ENCODE measurements around the gene PRKAG3.
"Not testable (repeated sequence)": the region's sequence is repeated elsewhere in the genome, so short reads cannot be mapped to it uniquely, and the experiment has no call there.

Gene PRKAG3

DNA sequence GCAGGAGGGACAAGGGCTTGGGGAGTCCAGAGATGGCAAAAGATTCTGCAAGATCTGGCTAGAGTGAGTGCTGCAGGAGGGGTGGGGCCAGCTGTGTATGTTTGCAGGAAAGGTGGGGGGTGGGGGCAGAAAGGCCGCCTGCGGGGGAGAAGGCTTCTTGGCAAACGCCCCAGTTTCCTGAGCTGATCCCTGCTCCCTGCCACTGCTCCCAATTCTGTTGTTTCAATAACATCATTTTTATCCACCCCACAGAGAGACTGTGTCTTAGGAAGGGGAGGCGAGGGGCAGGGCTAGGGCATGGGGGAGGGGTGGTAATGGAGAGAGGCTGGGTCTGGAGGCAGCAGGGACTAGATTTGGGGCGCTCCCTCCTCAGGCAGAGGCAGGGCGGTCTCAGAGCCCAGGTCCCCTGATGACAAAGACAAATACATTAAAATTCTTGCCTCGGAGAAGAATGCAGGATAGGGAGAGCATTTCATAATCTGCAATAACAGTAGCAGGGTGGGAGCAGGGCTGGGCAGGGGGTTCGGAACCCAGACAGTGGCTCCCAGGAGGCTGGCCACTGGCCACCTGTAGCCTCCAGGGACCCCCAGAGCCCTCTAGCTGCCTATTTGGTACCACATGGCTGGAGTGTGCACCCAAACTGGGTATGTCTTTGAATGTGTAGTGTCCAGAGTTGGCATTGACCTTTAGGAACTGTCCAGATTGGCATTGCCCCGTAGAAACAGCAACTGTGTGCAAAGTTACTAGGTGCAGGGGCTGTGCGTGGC is 26.0 kb upstream of the PRKAG3 start:
- Histone ChIP-seq H3K36me3 (replicated peaks) (no peaks in the 10 kb centered on the region), H3K27me3 (ENCODE audit: low read depth) (peaks cover 31% of the 10 kb centered on the region), H3K9me3 (no peaks in the 10 kb centered on the region), H3K4me3 (no peak overlapping the region), H3K4me1 (peaks cover 7% of the 10 kb centered on the region)
- peak in 1 of 2 experiments; percentile 42 for DNase-seq (ENCODE audit: low spot score in 2 of 2)
- in situ Hi-C loops (cut with MboI; ENCODE audit: low sequenced_read_pairs), result no loop called here

DNA sequence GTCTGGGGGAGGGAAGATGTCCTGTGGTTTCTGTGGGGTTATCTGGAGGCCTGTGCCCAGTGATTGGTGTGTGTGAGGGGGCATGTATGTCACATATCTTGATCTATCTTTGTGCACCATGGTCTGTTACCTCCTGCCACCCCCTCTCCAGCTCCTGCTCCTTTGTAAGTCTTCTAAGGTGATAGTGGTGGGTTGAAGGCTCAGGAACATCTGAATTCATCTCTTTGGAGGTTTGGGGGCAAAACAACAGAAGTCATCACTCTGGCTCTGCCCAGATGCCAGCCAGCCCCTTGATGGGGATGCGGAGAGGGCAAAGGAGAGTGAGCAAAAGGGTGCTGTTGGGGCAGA is 25.3 kb upstream of the PRKAG3 start:
- H3K27me3 ChIP-seq (ENCODE audit: low read depth), result peaks cover 31% of the 10 kb centered on the region

GRCh38 chr2:218856167-218856895 is 24.7 kb upstream of the PRKAG3 start:
- Histone ChIP-seq H3K4me3 (no peak overlapping the region), H3K27me3 (ENCODE audit: low read depth) (peaks cover 29% of the 10 kb centered on the region), H3K9me3 (no peaks in the 10 kb centered on the region), H3K4me1 (peaks cover 7% of the 10 kb centered on the region), H3K36me3 (replicated peaks) (no peaks in the 10 kb centered on the region)
- in situ Hi-C loops (cut with MboI; ENCODE audit: low sequenced_read_pairs), result no loop called here
- no peak for DNase-seq (ENCODE audit: low spot score in 2 of 2)

More for the DNA sequence above, 25.3 kb upstream of the PRKAG3 start:
- Histone ChIP-seq H3K4me1 (peaks cover 7% of the 10 kb centered on the region), H3K4me3 (no peak overlapping the region), H3K36me3 (replicated peaks) (no peaks in the 10 kb centered on the region), H3K9me3 (no peaks in the 10 kb centered on the region)
- DNase-seq (ENCODE audit: low spot score in 2 of 2), result no peak
- in situ Hi-C loops (cut with MboI; ENCODE audit: low sequenced_read_pairs), result no loop called here

GRCh38 chr2:218855305-218856166 is 23.9 kb upstream of the PRKAG3 start:
- Histone ChIP-seq H3K4me1 (peaks cover 3% of the 10 kb centered on the region), H3K36me3 (replicated peaks) (no peaks in the 10 kb centered on the region), H3K9me3 (no peaks in the 10 kb centered on the region), H3K4me3 (no peak overlapping the region), H3K27me3 (ENCODE audit: low read depth) (peaks cover 27% of the 10 kb centered on the region)
- in situ Hi-C loops (cut with MboI; ENCODE audit: low sequenced_read_pairs), result no loop called here
- no peak for DNase-seq (ENCODE audit: low spot score in 2 of 2)

DNA sequence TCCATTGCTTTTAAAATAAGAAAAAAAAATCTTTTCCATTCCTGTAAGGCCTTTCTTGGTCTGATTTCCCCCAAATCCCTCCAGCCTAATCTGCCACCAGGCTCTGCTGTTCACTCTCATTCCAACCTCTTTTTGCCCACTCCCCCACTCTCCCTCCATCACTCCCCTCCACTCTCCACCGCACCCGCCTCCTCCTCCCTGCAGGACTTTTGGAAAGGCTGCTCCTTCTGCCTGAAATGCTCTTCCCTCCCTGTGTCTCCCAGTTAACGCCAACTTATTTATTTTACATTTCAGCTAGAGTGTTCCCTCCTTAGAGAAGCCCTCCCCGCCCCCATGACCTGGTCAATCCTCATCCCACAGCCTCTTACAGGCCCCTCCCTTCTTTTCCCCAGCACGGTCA is 23.3 kb upstream of the PRKAG3 start:
- Histone ChIP-seq H3K9me3 (no peaks in the 10 kb centered on the region), H3K4me1 (no peaks in the 10 kb centered on the region), H3K36me3 (replicated peaks) (no peaks in the 10 kb centered on the region), H3K27me3 (ENCODE audit: low read depth) (peaks cover 20% of the 10 kb centered on the region), H3K4me3 (no peak overlapping the region)
- in situ Hi-C loops (cut with MboI; ENCODE audit: low sequenced_read_pairs), result loop anchor here (5.0 kb wide), 1 partner anchor 128 kb away; no protein-coding TSS in a partner anchor
- DNase-seq (ENCODE audit: low spot score in 2 of 2), result no peak

- Histone ChIP-seq H3K4me1 (no peaks in the 10 kb centered on the region), H3K36me3 (replicated peaks) (no peaks in the 10 kb centered on the region), H3K9me3 (no peaks in the 10 kb centered on the region), H3K27me3 (ENCODE audit: low read depth) (peaks cover 17% of the 10 kb centered on the region), H3K4me3 (no peak overlapping the region)
- in situ Hi-C loops (cut with MboI; ENCODE audit: low sequenced_read_pairs), result loop anchor here (5.0 kb wide), 1 partner anchor 126 kb away; no protein-coding TSS in a partner anchor
- DNase-seq (ENCODE audit: low spot score in 2 of 2), result no peak
Observed at GRCh38 chr2:218853766-218854165, 22.2 kb upstream of the PRKAG3 start.

DNA sequence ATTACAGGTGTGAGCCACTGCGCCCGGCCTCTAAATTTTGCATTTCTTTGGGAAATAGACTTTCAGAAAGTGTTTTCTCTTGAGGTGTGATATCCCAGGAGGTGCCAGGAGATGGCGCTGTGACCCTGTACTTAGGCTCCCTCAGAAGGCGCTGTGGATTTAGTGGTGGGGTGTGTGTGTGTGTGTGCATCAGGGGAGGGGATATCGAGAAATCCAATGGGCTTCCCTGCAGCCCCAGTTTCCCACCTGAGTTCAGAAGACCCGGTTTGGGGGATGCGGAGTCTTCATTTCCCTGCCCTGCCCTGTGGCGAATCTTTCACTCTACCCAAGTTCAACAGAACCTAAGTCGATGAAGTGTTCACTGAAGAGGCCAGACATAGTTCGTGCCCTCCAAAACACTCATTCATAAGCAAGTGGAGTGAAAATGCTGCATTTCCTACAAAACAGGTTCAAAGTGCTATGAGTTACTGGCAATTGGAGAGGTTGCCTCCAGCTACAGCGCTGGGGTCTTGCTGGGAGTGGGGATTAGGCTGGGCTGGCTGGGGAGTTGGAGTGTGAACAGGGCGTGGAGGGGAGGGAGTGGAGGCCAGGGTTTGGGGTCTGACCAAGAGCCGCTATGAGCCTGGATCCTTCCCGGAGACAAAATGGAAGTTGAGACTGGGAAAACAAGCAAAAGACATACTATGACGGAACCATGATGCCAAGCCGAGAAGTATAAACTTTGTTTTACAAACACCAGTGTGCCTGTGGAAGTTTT is 21.5 kb upstream of the PRKAG3 start:
- Histone ChIP-seq H3K9me3 (no peaks in the 10 kb centered on the region), H3K4me1 (no peaks in the 10 kb centered on the region), H3K27me3 (ENCODE audit: low read depth) (peaks cover 16% of the 10 kb centered on the region), H3K4me3 (no peak overlapping the region), H3K36me3 (replicated peaks) (no peaks in the 10 kb centered on the region)
- peak; percentile 37 to 81 for DNase-seq (ENCODE audit: low spot score in 2 of 2)
- in situ Hi-C loops (cut with MboI; ENCODE audit: low sequenced_read_pairs), result loop anchor here (5.0 kb wide), 1 partner anchor 126 kb away; no protein-coding TSS in a partner anchor

GRCh38 chr2:218851286-218851685 is 19.7 kb upstream of the PRKAG3 start:
- DNase-seq (ENCODE audit: low spot score in 2 of 2), result no peak
- Histone ChIP-seq H3K9me3 (no peaks in the 10 kb centered on the region), H3K36me3 (replicated peaks) (no peaks in the 10 kb centered on the region), H3K4me1 (no peaks in the 10 kb centered on the region), H3K4me3 (no peak overlapping the region), H3K27me3 (ENCODE audit: low read depth) (peaks cover 9% of the 10 kb centered on the region; the same call in 1 of the 2 replicates)
- in situ Hi-C loops (cut with MboI; ENCODE audit: low sequenced_read_pairs), result loop anchor here (5.0 kb wide), 1 partner anchor 124 kb away; no protein-coding TSS in a partner anchor

DNA sequence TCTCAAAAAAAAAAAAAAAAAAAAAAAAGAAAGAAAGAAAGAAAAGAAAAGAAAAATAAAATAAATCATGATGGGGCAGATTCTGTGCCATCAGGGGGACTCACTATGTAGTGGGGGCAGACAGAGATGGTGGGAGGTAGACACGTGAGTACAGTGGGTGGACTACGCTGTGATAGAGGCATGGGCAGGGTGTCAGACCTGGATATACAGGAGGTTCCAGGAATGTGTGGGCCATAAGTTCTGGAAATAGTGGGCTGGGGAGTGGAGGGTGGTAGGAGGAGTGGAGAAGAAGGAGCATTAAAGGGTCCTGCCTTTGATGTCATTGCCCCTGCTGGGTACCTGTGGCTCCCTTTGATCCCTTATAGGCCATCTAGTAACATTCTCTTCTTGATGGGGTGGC is 19.2 kb upstream of the PRKAG3 start:
- in situ Hi-C loops (cut with MboI; ENCODE audit: low sequenced_read_pairs), result loop anchor here (5.0 kb wide), 1 partner anchor 123 kb away; no protein-coding TSS in a partner anchor
- Histone ChIP-seq H3K27me3 (ENCODE audit: low read depth) (peaks cover 9% of the 10 kb centered on the region; the same call in 1 of the 2 replicates), H3K36me3 (replicated peaks) (no peaks in the 10 kb centered on the region), H3K4me1 (no peaks in the 10 kb centered on the region), H3K4me3 (no peak overlapping the region), H3K9me3 (no peaks in the 10 kb centered on the region)
- no peak for DNase-seq (ENCODE audit: low spot score in 2 of 2)

DNA sequence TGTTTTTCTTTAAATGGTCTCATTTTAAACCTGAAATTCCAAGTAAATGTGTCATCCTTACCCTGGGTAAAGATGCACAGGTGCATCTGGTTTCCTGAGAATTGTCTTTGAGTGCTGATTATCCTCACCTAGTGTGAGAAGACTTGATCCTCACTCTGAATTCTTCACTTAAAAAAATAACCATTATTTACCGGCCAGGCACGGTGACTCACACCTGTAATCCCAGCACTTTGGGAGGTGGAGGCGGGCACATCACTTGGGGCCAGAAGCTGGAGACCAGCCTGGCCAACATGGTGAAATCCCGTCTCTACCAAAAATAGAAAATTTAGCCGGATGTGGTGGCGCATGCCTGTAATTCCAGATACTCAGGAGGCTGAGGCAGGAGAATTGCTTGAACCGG is 18.1 kb upstream of the PRKAG3 start:
- Histone ChIP-seq H3K27me3 (ENCODE audit: low read depth) (peaks cover 9% of the 10 kb centered on the region; the same call in 1 of the 2 replicates), H3K4me1 (no peaks in the 10 kb centered on the region)
- in situ Hi-C loops (cut with MboI; ENCODE audit: low sequenced_read_pairs), result loop anchor here (5.0 kb wide), 1 partner anchor 122 kb away; no protein-coding TSS in a partner anchor

GRCh38 chr2:218846963-218847362 is 15.4 kb upstream of the PRKAG3 start:
- H3K36me3 ChIP-seq (replicated peaks); in situ Hi-C loops (cut with MboI; ENCODE audit: low sequenced_read_pairs); DNase-seq (ENCODE audit: low spot score in 2 of 2); H3K27me3 ChIP-seq (ENCODE audit: low read depth); H3K4me3 ChIP-seq; H3K9me3 ChIP-seq; H3K4me1 ChIP-seq: not testable (repeated sequence)

More for the DNA sequence above, 18.1 kb upstream of the PRKAG3 start:
- no peak for DNase-seq (ENCODE audit: low spot score in 2 of 2)
- Histone ChIP-seq H3K9me3 (no peaks in the 10 kb centered on the region), H3K4me3 (no peak overlapping the region), H3K36me3 (replicated peaks) (no peaks in the 10 kb centered on the region)

GRCh38 chr2:218844334-218844733 is 12.7 kb upstream of the PRKAG3 start:
- H3K4me3 ChIP-seq; DNase-seq (ENCODE audit: low spot score in 2 of 2); in situ Hi-C loops (cut with MboI; ENCODE audit: low sequenced_read_pairs): not testable (repeated sequence)

DNA sequence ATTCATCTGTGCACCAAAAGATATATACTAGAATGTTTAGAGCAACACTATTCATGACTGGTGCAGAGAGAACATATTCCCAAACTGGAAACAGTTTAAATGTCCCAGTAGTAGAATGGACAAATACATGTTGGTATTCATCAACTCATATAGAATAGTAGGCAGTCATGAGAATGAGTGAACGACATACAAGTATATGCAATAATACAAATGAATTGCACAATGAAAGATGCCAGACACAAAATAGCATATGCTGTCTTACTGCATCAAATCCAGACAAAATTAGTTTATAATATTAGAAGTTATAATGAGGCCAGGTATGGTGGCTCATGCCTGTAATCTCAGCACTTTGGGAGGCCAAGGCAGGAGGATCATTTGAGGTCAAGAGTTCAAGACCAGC is 8.3 kb upstream of the PRKAG3 start:
- in situ Hi-C loops (cut with MboI; ENCODE audit: low sequenced_read_pairs), result no loop called here

More at GRCh38 chr2:218844334-218844733, 12.7 kb upstream of the PRKAG3 start:
- H3K9me3 ChIP-seq; H3K4me1 ChIP-seq; H3K36me3 ChIP-seq (replicated peaks); H3K27me3 ChIP-seq (ENCODE audit: low read depth): not testable (repeated sequence)

More for the DNA sequence above, 8.3 kb upstream of the PRKAG3 start:
- H3K36me3 ChIP-seq (replicated peaks), result no peaks in the 10 kb centered on the region
- no peak for DNase-seq (ENCODE audit: low spot score in 2 of 2)
- peaks cover 4% of the 10 kb centered on the region; the same call in 1 of the 2 replicates for H3K9me3 ChIP-seq
- peaks cover 8% of the 10 kb centered on the region for H3K27me3 ChIP-seq (ENCODE audit: low read depth)
- H3K4me1 ChIP-seq, result no peaks in the 10 kb centered on the region
- no peak overlapping the region for H3K4me3 ChIP-seq
